AG09309 (cell line): ENCODE measurements around the gene ITGB8.
"Not testable (repeated sequence)": the region's sequence is repeated elsewhere in the genome, so short reads cannot be mapped to it uniquely, and the experiment has no call there.

Experiments
- DNase-seq: peaks from one replicate; pipeline ENCODE4 v3.0.0-alpha.2; 2010; ENCODE audit warnings: low read depth
- H3K4me3 ChIP-seq: 2 replicates; pipeline ENCODE4 v1.5.1; 2011; ENCODE audit warnings: mild to moderate bottlenecking, low read depth, low read length, moderate library complexity; ENCODE audit not compliant: control insufficient read depth
- CTCF ChIP-seq: IDR thresholded peaks from 2 replicates; pipeline ENCODE4 v1.5.1; 2011; ENCODE audit warnings: mild to moderate bottlenecking, low read depth, low read length, inconsistent platforms; ENCODE audit not compliant: insufficient read depth, control insufficient read depth; ENCODE audit errors: missing control alignments

Gene ITGB8

GRCh38 chr7:20299647-20300312 lies 30.9 kb upstream of the ITGB8 start:
- no peak overlapping the region for H3K4me3 ChIP-seq
- no peak for DNase-seq
- TF ChIP-seq CTCF = no peak

GRCh38 chr7:20301311-20301939 lies 29.3 kb upstream of the ITGB8 start:
- DNase-seq = no peak
- no peak overlapping the region for H3K4me3 ChIP-seq
- no peak for TF ChIP-seq CTCF

GRCh38 chr7:20302300-20302699 lies 28.4 kb upstream of the ITGB8 start:
- DNase-seq, H3K4me3 ChIP-seq: not testable (repeated sequence)

- TF ChIP-seq CTCF = no peak
- H3K4me3 ChIP-seq = no peak overlapping the region
- DNase-seq = no peak
These were observed 27.8 kb upstream of the ITGB8 start for GRCh38 chr7:20302891-20303290.

GRCh38 chr7:20304366-20304765 lies 26.3 kb upstream of the ITGB8 start:
- TF ChIP-seq CTCF = no peak
- no peak for DNase-seq
- H3K4me3 ChIP-seq = no peak overlapping the region

- DNase-seq = no peak
- no peak overlapping the region for H3K4me3 ChIP-seq
- TF ChIP-seq CTCF = no peak
These were observed 25.0 kb upstream of the ITGB8 start for GRCh38 chr7:20305726-20306125.

- TF ChIP-seq CTCF = no peak
- DNase-seq = no peak
- H3K4me3 ChIP-seq = no peak overlapping the region
These were observed 24.3 kb upstream of the ITGB8 start for GRCh38 chr7:20306180-20306946.
